ENCODE data around the gene F12.

F12 gene

GRCh38 chr5:177412603-177413233 lies 3.4 kb upstream of the F12 start:
- no peak for DNase-seq (ENCODE audit: low read depth, low spot score)

GRCh38 chr5:177410575-177410974 lies 1.2 kb upstream of the F12 start:
- DNase-seq (ENCODE audit: low read depth, low spot score) = no peak

GRCh38 chr5:177405805-177406204 lies 3.6 kb downstream of the F12 start:
- DNase-seq (ENCODE audit: low read depth, low spot score) = no peak

GRCh38 chr5:177405312-177405711 lies 4.1 kb downstream of the F12 start:
- DNase-seq (ENCODE audit: low read depth, low spot score) = no peak

GRCh38 chr5:177404641-177405179 lies 4.7 kb downstream of the F12 start:
- no peak for DNase-seq (ENCODE audit: low read depth, low spot score)

GRCh38 chr5:177403792-177404640 lies 5.3 kb downstream of the F12 start:
- peak; percentile 66 for DNase-seq (ENCODE audit: low read depth, low spot score)

GRCh38 chr5:177403102-177403791 lies 6.1 kb downstream of the F12 start:
- no peak for DNase-seq (ENCODE audit: low read depth, low spot score)

GRCh38 chr5:177402271-177403043 lies 6.9 kb downstream of the F12 start:
- peak; percentile 25 for DNase-seq (ENCODE audit: low read depth, low spot score)

- DNase-seq (ENCODE audit: low read depth, low spot score) = no peak
These were observed 9.1 kb downstream of the F12 start, which contains the start of gene PFN3 for GRCh38 chr5:177399997-177400868. Gene PFN3, minus strand, starts transcription at chr5:177400661. Its CDS starts 85 bp downstream, at chr5:177400576.

- no peak for DNase-seq (ENCODE audit: low read depth, low spot score)
These were observed 11.4 kb downstream of the F12 start for GRCh38 chr5:177397875-177398390.

- DNase-seq (ENCODE audit: low read depth, low spot score) = no peak
These were observed 12.6 kb downstream of the F12 start for GRCh38 chr5:177396807-177397206.

- no peak for DNase-seq (ENCODE audit: low read depth, low spot score)
These were observed 13.3 kb downstream of the F12 start for GRCh38 chr5:177396078-177396477.

GRCh38 chr5:177393990-177394389 lies 15.4 kb downstream of the F12 start:
- no peak for DNase-seq (ENCODE audit: low read depth, low spot score)

- no peak for DNase-seq (ENCODE audit: low read depth, low spot score)
These were observed 16.1 kb downstream of the F12 start for GRCh38 chr5:177393206-177393765.

- no peak for DNase-seq (ENCODE audit: low read depth, low spot score)
These were observed 16.6 kb downstream of the F12 start for GRCh38 chr5:177392765-177393164.

- DNase-seq (ENCODE audit: low read depth, low spot score) = peak; percentile 83
These were observed 18.7 kb downstream of the F12 start for GRCh38 chr5:177390363-177391300.

- no peak for DNase-seq (ENCODE audit: low read depth, low spot score)
These were observed 19.9 kb downstream of the F12 start for GRCh38 chr5:177389241-177390169.

Data from activated naive CD8-positive, alpha-beta T cell treated with anti-CD3 and anti-CD28 coated beads, Interleukin-2, amount 50 U/mL, for 16 hours (primary cell).